ENCODE data around the gene CDHR4. TPM values are rescaled to one million over a fixed set of nuclear protein-coding genes. Genes with fewer than 3 reads are reported as not detected.

CDHR4 gene
- polyA plus RNA-seq, 3 donors: not detected

DNA sequence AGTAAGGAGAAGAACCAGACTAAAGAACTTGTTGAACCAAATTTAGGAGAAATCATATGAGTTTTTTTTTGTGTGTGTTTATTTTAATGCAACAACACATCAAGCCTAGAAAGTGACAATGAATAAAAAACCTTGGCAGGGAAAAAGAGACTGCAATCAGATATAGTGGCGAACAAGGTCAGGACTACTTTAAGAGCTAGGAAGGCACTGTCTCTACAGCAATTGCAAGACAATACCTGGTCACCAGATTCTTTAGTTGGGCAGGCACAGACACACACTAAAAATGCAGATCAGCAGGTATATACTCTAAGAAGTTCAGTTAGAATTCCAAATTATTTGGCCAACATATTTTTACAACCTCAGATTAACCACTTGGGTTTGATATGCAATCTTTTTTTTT, 45.1 kb downstream of the CDHR4 start:
- DNase-seq: no peak
- intact Hi-C loops (cut with micrococcal nuclease): no loop called here
- peaks cover 73% of the 10 kb centered on the region for H3K79me2 ChIP-seq (ENCODE audit: insufficient read depth, low read length)

DNA sequence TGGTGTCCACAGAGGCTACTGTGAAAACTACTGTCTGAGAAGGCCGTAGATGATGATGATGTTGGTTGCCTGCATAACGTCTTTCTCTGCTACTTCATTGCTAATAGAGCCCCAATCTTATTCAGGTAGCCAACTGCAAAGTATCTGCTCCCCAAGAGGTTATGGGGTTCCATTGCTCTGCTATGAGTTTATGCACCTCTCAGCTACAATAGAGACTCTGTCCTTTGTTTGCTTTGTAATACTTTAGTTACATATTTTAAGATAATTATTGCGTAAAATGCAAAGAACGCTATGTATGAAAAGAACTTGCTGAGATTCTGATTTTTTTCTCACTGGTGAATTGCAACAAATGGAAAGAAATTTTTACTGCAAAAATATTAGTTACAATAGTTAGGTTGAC, 48.2 kb downstream of the CDHR4 start:
- H3K27me3 Mint-ChIP-seq (ENCODE audit: low read depth in 3 of 3): no peaks in the 10 kb centered on the region
- no peaks in the 10 kb centered on the region for H3K9me3 Mint-ChIP-seq
- H3K4me3 ChIP-seq (replicated peaks in 1 of 3; ENCODE audit: low read depth in 2 of 3, low read length in 3 of 3): no peak overlapping the region
- H3K36me3 ChIP-seq (replicated peaks in 1 of 2; ENCODE audit: control insufficient read depth in 1 of 2, insufficient read depth in 2 of 2, low read length in 2 of 2): peaks cover 21 to 38% of the 10 kb centered on the region in 2 donors
- H3K4me1 Mint-ChIP-seq: peaks cover 3% of the 10 kb centered on the region
- H3K4me2 ChIP-seq (replicated peaks; ENCODE audit: extremely low read depth, low read length, poor library complexity, severe bottlenecking): no peak overlapping the region
- TF ChIP-seq, protein P1, sequence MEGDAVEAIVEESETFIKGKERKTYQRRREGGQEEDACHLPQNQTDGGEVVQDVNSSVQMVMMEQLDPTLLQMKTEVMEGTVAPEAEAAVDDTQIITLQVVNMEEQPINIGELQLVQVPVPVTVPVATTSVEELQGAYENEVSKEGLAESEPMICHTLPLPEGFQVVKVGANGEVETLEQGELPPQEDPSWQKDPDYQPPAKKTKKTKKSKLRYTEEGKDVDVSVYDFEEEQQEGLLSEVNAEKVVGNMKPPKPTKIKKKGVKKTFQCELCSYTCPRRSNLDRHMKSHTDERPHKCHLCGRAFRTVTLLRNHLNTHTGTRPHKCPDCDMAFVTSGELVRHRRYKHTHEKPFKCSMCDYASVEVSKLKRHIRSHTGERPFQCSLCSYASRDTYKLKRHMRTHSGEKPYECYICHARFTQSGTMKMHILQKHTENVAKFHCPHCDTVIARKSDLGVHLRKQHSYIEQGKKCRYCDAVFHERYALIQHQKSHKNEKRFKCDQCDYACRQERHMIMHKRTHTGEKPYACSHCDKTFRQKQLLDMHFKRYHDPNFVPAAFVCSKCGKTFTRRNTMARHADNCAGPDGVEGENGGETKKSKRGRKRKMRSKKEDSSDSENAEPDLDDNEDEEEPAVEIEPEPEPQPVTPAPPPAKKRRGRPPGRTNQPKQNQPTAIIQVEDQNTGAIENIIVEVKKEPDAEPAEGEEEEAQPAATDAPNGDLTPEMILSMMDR (IDR thresholded peaks at IDR 0.05): no peak
- no peak overlapping the region for H3K9ac ChIP-seq (ENCODE audit: insufficient read depth, low read length, poor library complexity, severe bottlenecking)
- no peak overlapping the region for H3K4me3 Mint-ChIP-seq
- no peak overlapping the region for H2AFZ ChIP-seq (ENCODE audit: insufficient read depth, low read depth, low read length, poor library complexity, severe bottlenecking)
- no peaks in the 10 kb centered on the region for H3K9me3 ChIP-seq (replicated peaks in 1 of 2; ENCODE audit: control insufficient read depth in 1 of 2, insufficient read depth in 1 of 2, low read length in 2 of 2)
- H3K27ac Mint-ChIP-seq: no peak overlapping the region
- DNase-seq: no peak
- H3K36me3 Mint-ChIP-seq: peaks cover 33 to 53% of the 10 kb centered on the region in 2 donors
- intact Hi-C loops (cut with micrococcal nuclease): no loop called here
- no peak overlapping the region for H3K27ac ChIP-seq (ENCODE audit: low read depth in 1 of 2, low read length in 2 of 2)
- peaks cover 62% of the 10 kb centered on the region for H3K79me2 ChIP-seq (ENCODE audit: insufficient read depth, low read length)
- no CpG with 5 or more reads among the region's 4 CpGs for WGBS (ENCODE audit: insufficient coverage)
- no peaks in the 10 kb centered on the region for H3K4me1 ChIP-seq (ENCODE audit: control insufficient read depth in 1 of 2, insufficient read depth in 2 of 2, low read length in 2 of 2)
- H4K20me1 ChIP-seq (ENCODE audit: insufficient read depth, low read length): peaks cover 99% of the 10 kb centered on the region
- no peaks in the 10 kb centered on the region for H3K27me3 ChIP-seq (ENCODE audit: control insufficient read depth in 2 of 2, insufficient read depth in 2 of 2, low read length in 2 of 2)

More for the DNA sequence above, 45.1 kb downstream of the CDHR4 start:
- Histone ChIP-seq H4K20me1 (ENCODE audit: insufficient read depth, low read length) (peaks cover 100% of the 10 kb centered on the region), H3K9ac (ENCODE audit: insufficient read depth, low read length, poor library complexity, severe bottlenecking) (no peak overlapping the region), H3K36me3 (replicated peaks in 1 of 2; ENCODE audit: control insufficient read depth in 1 of 2, insufficient read depth in 2 of 2, low read length in 2 of 2) (peaks cover 0 to 17% of the 10 kb centered on the region in 2 donors), H3K4me1 (ENCODE audit: control insufficient read depth in 1 of 2, insufficient read depth in 2 of 2, low read length in 2 of 2) (no peaks in the 10 kb centered on the region), H2AFZ (ENCODE audit: insufficient read depth, low read depth, low read length, poor library complexity, severe bottlenecking) (no peak overlapping the region), H3K9me3 (replicated peaks in 1 of 2; ENCODE audit: control insufficient read depth in 1 of 2, insufficient read depth in 1 of 2, low read length in 2 of 2) (no peaks in the 10 kb centered on the region), H3K27me3 (ENCODE audit: control insufficient read depth in 2 of 2, insufficient read depth in 2 of 2, low read length in 2 of 2) (no peaks in the 10 kb centered on the region), H3K27ac (ENCODE audit: low read depth in 1 of 2, low read length in 2 of 2) (no peak overlapping the region), H3K4me3 (replicated peaks in 1 of 3; ENCODE audit: low read depth in 2 of 3, low read length in 3 of 3) (no peak overlapping the region), H3K4me2 (replicated peaks; ENCODE audit: extremely low read depth, low read length, poor library complexity, severe bottlenecking) (no peak overlapping the region)
- peaks cover 3% of the 10 kb centered on the region for H3K4me1 Mint-ChIP-seq
- no peak overlapping the region for H3K27ac Mint-ChIP-seq
- WGBS (ENCODE audit: insufficient coverage): 100% methylated on average over 1 of the region's 1 CpG
- no peak overlapping the region for H3K4me3 Mint-ChIP-seq
- H3K36me3 Mint-ChIP-seq: peaks cover 18 to 34% of the 10 kb centered on the region in 2 donors
- TF ChIP-seq, protein P1 (IDR thresholded peaks at IDR 0.05): no peak
- no peaks in the 10 kb centered on the region for H3K9me3 Mint-ChIP-seq
- no peaks in the 10 kb centered on the region for H3K27me3 Mint-ChIP-seq (ENCODE audit: low read depth in 3 of 3)

Data from CD14-positive monocyte (primary cell).